IPS DF 6.9 (cell line): ENCODE measurements around the gene PROC.
A peak's percentile ranks its signal among the peaks of the same experiment; 100 is the strongest.

Experiments used
- DNase-seq: peaks from one replicate; pipeline ENCODE4 v3.0.0-alpha.2; 2013; ENCODE audit warnings: low read depth, low spot score
- H3K27ac ChIP-seq: one replicate; pipeline ENCODE4 v1.5.1; 2013; ENCODE audit warnings: low read length, control low read depth
- H3K27me3 ChIP-seq: 2 replicates; pipeline ENCODE4 v1.6.1; 2013; ENCODE audit warnings: mild to moderate bottlenecking, low read length; ENCODE audit not compliant: control insufficient read depth, insufficient read depth
- H3K36me3 ChIP-seq: 2 replicates; pipeline ENCODE4 v1.6.1; 2013; ENCODE audit warnings: low read length; ENCODE audit not compliant: control insufficient read depth, insufficient read depth
- H3K4me1 ChIP-seq: 2 replicates; pipeline ENCODE4 v1.6.1; 2013; ENCODE audit warnings: low read length; ENCODE audit not compliant: control insufficient read depth, insufficient read depth
- H3K4me3 ChIP-seq: 2 replicates; pipeline ENCODE4 v1.5.1; 2013; ENCODE audit warnings: mild to moderate bottlenecking, low read length
- H3K9me3 ChIP-seq: 2 replicates; pipeline ENCODE4 v1.6.1; 2013; ENCODE audit warnings: low read length, inconsistent platforms; ENCODE audit not compliant: control insufficient read depth, insufficient read depth
- WGBS: extraction: QIAGEN DNeasy Blood & Tissue Kit; methylation state at CpG from one replicate; pipeline ENCODE4 v1.1.7; 2013; ENCODE audit warnings: mixed read lengths, missing lambda C conversion rate; ENCODE audit not compliant: insufficient read length, insufficient coverage; 5-methylcytosine and 5-hydroxymethylcytosine counted together

The PROC gene

GRCh38 chr2:127421116-127421800 is 3.0 kb downstream of the PROC start:
- WGBS = no CpG with 5 or more reads among the region's 15 CpGs
- H3K27ac ChIP-seq = no peak overlapping the region
- H3K36me3 ChIP-seq = no peaks in the 10 kb centered on the region
- no peak overlapping the region for H3K4me3 ChIP-seq
- no peaks in the 10 kb centered on the region for H3K9me3 ChIP-seq
- H3K27me3 ChIP-seq = peaks cover 9% of the 10 kb centered on the region; the same call in 1 of the 2 replicates
- no peak for DNase-seq
- H3K4me1 ChIP-seq = no peaks in the 10 kb centered on the region

GRCh38 chr2:127421871-127422558 is 3.8 kb downstream of the PROC start:
- H3K4me1 ChIP-seq = no peaks in the 10 kb centered on the region
- DNase-seq = no peak
- peaks cover 5% of the 10 kb centered on the region; the same call in 1 of the 2 replicates for H3K27me3 ChIP-seq
- H3K9me3 ChIP-seq = no peaks in the 10 kb centered on the region
- no peak overlapping the region for H3K4me3 ChIP-seq
- no peaks in the 10 kb centered on the region for H3K36me3 ChIP-seq
- H3K27ac ChIP-seq = no peak overlapping the region
- WGBS = no CpG with 5 or more reads among the region's 16 CpGs

GRCh38 chr2:127422559-127423477 is 4.6 kb downstream of the PROC start:
- no peak for DNase-seq
- Histone ChIP-seq H3K36me3 (no peaks in the 10 kb centered on the region), H3K27me3 (peaks cover 2% of the 10 kb centered on the region; the same call in 1 of the 2 replicates), H3K27ac (no peak overlapping the region), H3K4me3 (peak overlapping the region; percentile 46; the same call in 1 of the 2 replicates), H3K4me1 (no peaks in the 10 kb centered on the region), H3K9me3 (no peaks in the 10 kb centered on the region)
- WGBS = no CpG with 5 or more reads among the region's 73 CpGs

GRCh38 chr2:127423478-127423843 is 5.2 kb downstream of the PROC start:
- Histone ChIP-seq H3K27me3 (peaks cover 2% of the 10 kb centered on the region; the same call in 1 of the 2 replicates), H3K4me3 (peak overlapping the region; percentile 46; the same call in 1 of the 2 replicates), H3K27ac (no peak overlapping the region), H3K4me1 (no peaks in the 10 kb centered on the region), H3K9me3 (no peaks in the 10 kb centered on the region), H3K36me3 (no peaks in the 10 kb centered on the region)
- no CpG with 5 or more reads among the region's 29 CpGs for WGBS
- DNase-seq = no peak

GRCh38 chr2:127423880-127424279 is 5.7 kb downstream of the PROC start:
- no CpG with 5 or more reads among the region's 1 CpG for WGBS
- DNase-seq = no peak
- H3K4me1 ChIP-seq = no peaks in the 10 kb centered on the region
- H3K9me3 ChIP-seq = no peaks in the 10 kb centered on the region
- no peaks in the 10 kb centered on the region for H3K36me3 ChIP-seq
- H3K27ac ChIP-seq = no peak overlapping the region
- no peak overlapping the region; the same call in 1 of the 2 replicates for H3K4me3 ChIP-seq
- peaks cover 2% of the 10 kb centered on the region; the same call in 1 of the 2 replicates for H3K27me3 ChIP-seq

- no peak for DNase-seq
- Histone ChIP-seq H3K27ac (no peak overlapping the region), H3K36me3 (no peaks in the 10 kb centered on the region), H3K27me3 (peaks cover 2% of the 10 kb centered on the region; the same call in 1 of the 2 replicates), H3K4me3 (no peak overlapping the region), H3K4me1 (no peaks in the 10 kb centered on the region), H3K9me3 (no peaks in the 10 kb centered on the region)
- no CpG with 5 or more reads among the region's 13 CpGs for WGBS
Observed at GRCh38 chr2:127424598-127425520, 6.6 kb downstream of the PROC start.

GRCh38 chr2:127425540-127426490 is 7.6 kb downstream of the PROC start:
- no CpG with 5 or more reads among the region's 16 CpGs for WGBS
- Histone ChIP-seq H3K4me1 (no peaks in the 10 kb centered on the region), H3K9me3 (no peaks in the 10 kb centered on the region), H3K27me3 (peaks cover 2% of the 10 kb centered on the region; the same call in 1 of the 2 replicates), H3K36me3 (no peaks in the 10 kb centered on the region), H3K27ac (no peak overlapping the region), H3K4me3 (no peak overlapping the region)
- DNase-seq = no peak

- no peak for DNase-seq
- Histone ChIP-seq H3K4me3 (no peak overlapping the region), H3K4me1 (no peaks in the 10 kb centered on the region), H3K27me3 (peaks cover 2% of the 10 kb centered on the region; the same call in 1 of the 2 replicates), H3K27ac (no peak overlapping the region), H3K36me3 (no peaks in the 10 kb centered on the region), H3K9me3 (no peaks in the 10 kb centered on the region)
- no CpG with 5 or more reads among the region's 10 CpGs for WGBS
Observed at GRCh38 chr2:127426501-127427354, 8.5 kb downstream of the PROC start.
